Sigmoid colon (tissue), 4 donors: ENCODE results near the gene YPEL2.

Experiments
- EP300 ChIP-seq, 4 donors: sonication (generic); formaldehyde crosslinking; IDR thresholded peaks; one replicate each; pipeline ENCODE4 v1.6.1; 2017; ENCODE audit warnings: antibody characterized with exemption in 4 of 4
- POLR2AphosphoS5 ChIP-seq, 4 donors: sonication (generic); formaldehyde crosslinking; IDR thresholded peaks; one replicate each; pipeline ENCODE4 v1.6.1; 2017; ENCODE audit warnings: antibody characterized with exemption in 4 of 4
- TF ChIP-seq, protein P1 (sequence below), 4 experiments: fragments of 450-650 bp in 3 of 4; fragments of 200-600 bp in 1 of 4; IDR thresholded peaks; one replicate each; pipeline ENCODE4 v1.5.1; 2016 to 2019; ENCODE audit warnings: antibody characterized with exemption in 4 of 4, mild to moderate bottlenecking in 3 of 4, moderate library complexity in 2 of 4

- TF ChIP-seq, protein P1, sequence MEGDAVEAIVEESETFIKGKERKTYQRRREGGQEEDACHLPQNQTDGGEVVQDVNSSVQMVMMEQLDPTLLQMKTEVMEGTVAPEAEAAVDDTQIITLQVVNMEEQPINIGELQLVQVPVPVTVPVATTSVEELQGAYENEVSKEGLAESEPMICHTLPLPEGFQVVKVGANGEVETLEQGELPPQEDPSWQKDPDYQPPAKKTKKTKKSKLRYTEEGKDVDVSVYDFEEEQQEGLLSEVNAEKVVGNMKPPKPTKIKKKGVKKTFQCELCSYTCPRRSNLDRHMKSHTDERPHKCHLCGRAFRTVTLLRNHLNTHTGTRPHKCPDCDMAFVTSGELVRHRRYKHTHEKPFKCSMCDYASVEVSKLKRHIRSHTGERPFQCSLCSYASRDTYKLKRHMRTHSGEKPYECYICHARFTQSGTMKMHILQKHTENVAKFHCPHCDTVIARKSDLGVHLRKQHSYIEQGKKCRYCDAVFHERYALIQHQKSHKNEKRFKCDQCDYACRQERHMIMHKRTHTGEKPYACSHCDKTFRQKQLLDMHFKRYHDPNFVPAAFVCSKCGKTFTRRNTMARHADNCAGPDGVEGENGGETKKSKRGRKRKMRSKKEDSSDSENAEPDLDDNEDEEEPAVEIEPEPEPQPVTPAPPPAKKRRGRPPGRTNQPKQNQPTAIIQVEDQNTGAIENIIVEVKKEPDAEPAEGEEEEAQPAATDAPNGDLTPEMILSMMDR (IDR thresholded peaks at IDR 0.05) = no peak
- no peak for TF ChIP-seq POLR2AphosphoS5 (IDR thresholded peaks at IDR 0.05)
- TF ChIP-seq EP300 (IDR thresholded peaks at IDR 0.05) = no peak
Measured at GRCh38 chr17:59310263-59310920, 21.1 kb upstream of the YPEL2 start.
